Tongue (tissue), 2 donors: ENCODE measurements around the gene STX8. TPM values are rescaled to one million over a fixed set of nuclear protein-coding genes. Genes with fewer than 3 reads are reported as not detected.

Source experiments
- DNase-seq: peaks from one replicate; pipeline ENCODE4 v3.0.0-alpha.2; 2015
- total RNA-seq: library from RNA; depleted of rRNA; stranded (reverse); fragments of >200 nt; gene quantifications from one replicate; pipeline ENCODE4 v1.2.3, GENCODE V29; 2014

Gene STX8
- total RNA-seq, 1 donor from 2014 or later = 75.2 TPM

DNA sequence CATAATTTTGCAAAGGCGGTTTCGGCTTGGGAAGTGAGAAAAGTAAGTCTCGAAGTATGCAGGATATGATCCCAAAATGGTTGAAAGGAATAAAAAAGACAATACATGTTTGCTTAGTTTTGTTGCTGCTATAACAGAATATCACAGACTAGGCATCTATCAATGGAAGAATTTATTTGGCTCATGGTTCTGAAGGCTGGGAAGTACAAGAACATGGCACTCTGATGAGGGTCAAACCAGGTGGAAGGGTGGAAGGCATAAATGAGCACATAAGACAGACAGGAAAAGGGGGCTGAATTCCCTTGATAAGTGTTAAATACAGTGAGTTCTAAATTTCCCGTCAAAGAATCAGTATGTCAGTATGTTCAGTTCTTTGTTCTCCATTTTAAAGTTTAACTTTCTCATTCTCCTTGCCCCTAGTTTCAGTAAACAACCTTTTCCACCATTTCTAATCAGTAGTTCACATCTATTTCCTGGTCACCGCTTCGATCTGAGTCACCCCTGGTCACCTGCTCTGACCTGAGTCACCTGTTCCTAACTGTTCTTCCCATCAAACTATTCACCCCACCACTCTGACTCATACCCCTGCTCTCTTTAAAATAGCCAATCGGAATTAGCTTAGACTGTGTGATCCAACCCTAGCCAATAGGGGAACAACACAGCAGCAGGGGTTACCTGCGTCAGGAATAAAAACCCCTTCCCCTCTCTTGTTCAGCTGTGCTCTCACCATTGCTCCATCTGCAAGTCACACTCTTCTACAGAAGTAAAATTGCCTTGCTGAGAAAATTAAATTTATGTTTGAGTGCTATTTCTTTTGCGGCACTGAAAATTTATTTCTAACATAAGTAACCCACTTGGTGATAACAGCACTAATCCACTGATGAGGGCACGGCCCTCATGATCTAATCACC, 240.8 kb downstream of the STX8 start:
- no peak for DNase-seq

DNA sequence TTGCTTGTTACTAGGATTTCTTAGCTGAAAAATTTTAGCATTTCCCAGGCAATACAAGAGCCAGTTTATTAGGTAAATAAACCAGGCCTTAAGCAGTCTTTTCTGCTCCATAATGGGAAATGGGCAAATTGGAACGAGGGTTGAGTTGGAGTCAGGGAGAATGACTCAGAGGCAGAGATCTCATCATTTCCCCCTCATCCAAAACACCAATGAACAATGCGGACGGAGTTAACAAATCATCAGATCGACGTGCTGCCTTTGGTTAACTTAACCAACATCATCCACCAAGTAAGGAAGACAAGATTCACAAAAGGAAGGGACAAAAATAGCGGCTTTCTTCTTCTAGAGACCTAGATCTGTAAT, 243.5 kb downstream of the STX8 start:
- no peak for DNase-seq

DNA sequence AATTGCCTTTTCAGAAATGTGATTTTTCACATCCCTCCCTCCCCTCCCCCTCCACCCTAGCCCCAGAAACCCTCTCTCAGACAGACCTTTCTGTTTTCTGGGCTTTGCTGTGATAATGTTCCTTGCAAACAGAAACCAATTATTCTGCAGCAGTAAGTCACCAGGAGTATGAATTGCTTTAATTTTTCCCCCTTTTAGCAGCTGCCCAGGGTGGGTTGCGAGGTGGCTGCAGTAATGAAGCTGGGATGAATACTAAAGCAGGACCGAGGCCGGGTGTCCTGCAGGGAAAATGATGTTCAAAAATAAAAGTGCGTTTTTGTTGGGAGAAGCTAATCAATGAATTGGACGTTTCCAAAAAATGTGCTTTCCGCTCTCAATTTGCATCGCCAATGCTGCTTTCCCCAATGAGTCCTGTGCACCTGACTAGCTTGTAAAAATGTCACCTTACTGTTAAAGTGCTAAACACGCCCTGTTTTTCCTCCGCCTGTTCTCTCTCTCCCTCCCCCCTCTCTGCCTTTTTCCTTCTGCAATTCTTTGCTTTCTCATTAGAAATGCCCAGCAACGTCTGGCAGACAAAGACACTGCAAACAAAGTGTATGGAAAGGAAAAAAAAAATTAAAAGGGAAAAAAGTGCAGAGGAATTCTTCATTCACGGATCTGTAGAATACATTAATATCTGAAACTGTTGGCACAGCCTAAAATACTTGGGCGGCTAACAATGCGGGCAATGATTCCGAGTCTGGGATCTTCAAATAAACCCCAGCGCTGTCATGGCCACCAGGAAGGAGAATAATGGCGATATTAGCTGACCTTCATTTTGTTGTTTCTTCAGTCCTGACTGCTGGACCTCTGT, 244.1 kb downstream of the STX8 start:
- no peak for DNase-seq

DNA sequence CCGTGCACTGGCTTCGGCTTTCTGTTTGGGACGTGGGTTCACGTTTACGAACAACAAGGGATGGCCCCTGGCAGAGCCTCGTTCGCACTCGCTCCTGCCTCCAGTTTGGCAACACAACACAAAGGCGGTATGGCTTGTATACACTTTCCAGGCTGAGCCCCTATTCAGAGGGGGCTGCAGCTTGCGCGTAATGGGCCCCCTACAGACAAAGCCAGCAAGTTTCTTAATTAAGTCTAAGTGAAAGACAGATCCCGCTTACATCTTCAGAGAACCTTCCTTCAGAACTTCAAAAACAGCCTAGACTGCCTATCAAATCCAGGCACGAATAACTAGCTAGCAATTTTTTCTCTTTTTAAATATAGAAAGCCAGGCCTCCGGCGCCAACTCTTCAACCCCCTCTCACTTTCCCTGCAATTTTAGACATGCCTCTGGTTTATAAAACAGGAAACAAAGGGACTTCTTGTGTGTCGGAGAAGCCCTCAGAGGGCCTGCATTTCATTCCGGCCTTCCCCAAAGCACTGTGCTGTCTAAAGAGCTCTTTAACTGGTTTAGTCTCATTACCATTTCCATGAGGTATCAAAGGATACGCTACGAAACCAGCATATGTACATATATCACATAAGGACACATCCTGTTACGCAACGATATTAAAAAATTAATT, 244.9 kb downstream of the STX8 start:
- DNase-seq = peak; percentile 47

DNA sequence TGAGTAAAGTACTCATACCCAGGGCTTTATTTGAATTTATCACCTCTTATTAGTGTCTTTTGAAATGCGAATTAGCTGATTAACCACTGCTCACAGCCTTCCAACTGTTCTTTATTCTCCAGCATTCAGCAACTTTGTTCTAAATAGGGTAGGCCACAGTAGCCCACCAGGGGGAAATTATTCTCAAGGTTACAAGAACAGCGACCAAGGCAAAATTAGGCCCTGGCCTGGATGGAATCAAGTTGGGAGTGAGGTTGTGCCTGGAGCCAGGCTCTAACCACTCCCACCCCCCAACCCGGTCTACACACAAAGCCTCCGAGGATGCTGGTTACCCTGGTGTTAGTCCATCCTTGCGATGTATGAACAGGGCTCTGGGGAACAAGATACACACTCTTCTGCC, 245.5 kb downstream of the STX8 start:
- no peak for DNase-seq

DNA sequence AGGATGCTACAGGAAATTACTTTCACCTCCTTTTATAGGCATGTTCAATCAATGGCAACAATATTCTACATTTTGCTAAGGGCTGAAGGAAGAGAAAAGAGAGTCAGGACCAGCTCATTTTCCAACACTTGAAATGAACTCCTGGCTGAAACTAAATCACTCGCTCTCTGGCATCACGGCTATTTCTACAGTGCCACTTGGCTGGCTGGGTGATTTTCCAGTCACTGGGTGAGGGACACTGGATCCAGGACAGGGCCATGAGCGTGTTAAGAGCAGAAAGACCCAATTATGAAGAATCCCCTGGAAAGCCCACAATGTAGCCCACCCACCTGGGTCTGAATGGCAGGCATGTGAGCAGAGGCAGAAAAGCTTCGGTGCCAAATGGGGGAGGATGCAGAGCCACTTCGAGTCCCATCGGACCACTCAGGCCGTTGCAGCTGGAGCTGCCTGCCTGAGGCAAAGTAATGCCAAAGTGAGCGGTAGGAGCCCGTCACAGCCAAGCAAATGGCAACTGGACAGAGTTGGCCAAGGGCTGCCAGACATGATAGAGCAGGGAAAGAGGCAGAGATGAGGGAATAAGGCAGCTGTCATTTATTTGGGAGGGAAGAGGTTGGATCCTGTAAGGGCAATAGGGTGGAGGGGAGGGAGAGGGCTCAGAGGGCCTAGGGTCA, 246.2 kb downstream of the STX8 start:
- no peak for DNase-seq

DNA sequence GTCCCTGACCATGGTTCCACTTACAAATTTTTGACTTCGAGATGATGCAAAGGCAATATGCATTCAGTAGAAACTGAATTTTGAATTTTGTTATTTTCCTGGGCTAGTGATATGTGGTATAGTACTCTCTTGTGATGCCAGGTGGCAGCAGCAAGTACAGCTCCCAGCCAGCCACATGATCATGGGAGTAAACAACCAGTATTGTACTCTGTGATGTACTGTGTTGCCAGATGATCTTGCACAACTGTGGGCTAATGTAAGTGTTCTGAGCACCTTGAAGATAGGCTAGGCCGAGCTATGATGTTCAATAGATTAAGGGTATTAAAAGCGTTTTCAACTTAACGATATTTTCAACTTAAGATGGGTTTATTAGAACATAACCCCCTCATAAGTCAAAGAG, 250.8 kb downstream of the STX8 start:
- no peak for DNase-seq

DNA sequence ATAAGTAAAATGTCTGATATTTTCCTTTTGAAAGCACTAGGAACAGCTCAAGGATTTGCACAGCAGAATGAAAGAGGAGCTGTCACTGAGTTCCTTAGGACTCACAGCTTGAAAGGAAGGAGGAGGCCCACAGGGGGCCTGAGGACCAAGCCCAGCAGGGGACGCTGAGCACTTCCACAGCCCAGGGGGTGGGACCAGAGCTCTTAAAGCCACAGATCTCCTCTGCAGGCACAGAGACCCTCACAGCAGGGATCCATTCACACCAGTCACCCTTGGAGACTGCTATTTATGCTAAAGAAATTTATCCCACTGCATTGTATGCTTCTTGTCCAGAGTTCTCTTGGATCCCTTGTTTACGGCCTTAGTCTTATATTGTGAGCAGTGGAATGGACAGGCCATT, 253.3 kb downstream of the STX8 start:
- no peak for DNase-seq

DNA sequence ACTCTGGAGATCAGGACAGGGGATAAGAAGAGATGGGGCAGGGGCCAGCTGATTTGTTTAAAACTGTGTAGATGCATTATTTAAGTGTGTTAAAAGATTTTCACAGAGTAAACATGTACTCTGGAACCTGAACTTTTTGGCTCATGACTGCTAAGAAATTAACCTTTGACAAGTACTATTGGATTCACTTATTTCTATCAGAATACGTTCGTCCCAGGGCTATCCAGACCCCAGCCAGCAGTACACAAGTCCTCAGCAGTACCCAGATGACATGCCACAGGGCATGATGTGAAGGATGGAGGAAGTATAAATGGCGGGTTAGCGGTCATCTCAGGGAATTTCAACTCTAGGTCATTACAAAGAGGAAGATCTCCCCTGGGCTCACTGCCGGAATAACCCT, 253.7 kb downstream of the STX8 start:
- DNase-seq = no peak

DNA sequence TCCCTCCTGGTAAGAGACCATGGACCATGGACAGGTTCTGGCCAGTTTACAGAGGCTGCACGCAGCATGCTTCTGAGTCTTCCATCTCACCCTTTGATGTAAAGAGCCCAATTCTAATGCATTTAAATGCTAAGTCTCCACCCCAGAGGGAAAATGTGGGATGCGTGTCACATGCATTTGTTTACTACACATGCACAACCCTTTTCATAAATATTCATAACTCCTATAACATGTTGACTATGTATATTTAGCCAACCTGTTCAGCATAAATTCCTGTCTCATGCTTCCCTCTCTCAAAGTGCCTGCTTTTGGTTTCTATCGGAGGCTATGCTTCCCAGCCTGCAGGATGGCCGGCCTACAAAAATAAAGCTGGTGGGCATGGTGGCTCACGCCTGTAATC, 260.3 kb downstream of the STX8 start:
- no peak for DNase-seq

DNA sequence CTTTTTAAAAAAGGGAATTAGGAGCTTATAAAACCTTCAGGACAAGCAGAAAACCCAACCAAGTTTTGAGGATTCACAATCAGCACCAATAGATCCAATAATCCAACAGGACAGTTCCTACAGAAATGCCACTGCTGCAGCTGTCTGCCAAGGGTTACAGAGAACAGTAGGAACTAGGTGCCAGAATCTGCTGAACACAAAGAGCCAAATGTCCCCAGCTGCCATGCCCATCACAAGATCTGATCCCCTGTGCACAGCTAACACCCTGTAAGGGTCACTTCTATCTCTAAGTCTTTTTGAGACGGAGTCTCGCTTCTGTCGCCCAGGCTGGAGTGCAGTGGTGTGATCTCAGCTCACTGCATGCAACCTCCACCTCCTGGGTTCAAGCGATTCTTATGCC, 262.3 kb downstream of the STX8 start:
- DNase-seq = peak; percentile 78

DNA sequence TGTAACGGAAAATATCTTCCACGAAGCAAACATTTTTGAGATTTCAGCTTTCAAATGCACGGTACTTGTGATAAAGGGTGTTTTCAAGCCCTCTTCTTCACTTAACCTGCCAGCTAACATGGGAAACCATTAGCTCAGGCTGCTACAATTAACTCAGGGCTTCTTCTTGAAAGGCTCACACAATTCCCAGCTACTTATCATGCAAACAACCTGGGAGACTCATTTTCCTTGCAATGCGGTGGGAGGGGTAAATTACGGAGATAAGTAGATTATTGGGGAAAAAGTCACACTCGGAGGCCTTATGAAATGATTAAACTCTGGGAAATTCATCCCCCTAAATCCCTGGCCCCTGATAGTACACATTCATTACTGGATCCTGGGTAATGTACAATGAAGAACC, 266.4 kb downstream of the STX8 start:
- no peak for DNase-seq

DNA sequence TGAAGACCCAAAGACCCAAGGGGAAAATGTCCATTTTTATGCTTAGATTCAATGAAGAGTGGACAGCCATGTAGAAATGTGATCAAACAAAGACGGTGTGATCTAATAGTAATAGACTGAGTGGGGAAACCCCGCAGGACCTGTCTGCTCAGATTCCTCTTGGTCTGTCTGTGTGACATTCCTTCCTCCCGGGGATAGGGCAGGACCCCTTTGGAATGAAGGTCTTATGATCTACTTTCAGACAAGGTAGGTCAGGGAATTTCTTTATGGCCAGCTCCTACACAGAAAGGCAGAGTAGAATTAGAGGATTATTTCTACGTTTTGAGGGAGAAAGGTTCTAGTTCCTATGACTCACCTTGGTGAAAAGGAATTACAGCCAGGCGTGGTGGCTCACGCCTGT, 267.6 kb downstream of the STX8 start:
- DNase-seq = no peak

DNA sequence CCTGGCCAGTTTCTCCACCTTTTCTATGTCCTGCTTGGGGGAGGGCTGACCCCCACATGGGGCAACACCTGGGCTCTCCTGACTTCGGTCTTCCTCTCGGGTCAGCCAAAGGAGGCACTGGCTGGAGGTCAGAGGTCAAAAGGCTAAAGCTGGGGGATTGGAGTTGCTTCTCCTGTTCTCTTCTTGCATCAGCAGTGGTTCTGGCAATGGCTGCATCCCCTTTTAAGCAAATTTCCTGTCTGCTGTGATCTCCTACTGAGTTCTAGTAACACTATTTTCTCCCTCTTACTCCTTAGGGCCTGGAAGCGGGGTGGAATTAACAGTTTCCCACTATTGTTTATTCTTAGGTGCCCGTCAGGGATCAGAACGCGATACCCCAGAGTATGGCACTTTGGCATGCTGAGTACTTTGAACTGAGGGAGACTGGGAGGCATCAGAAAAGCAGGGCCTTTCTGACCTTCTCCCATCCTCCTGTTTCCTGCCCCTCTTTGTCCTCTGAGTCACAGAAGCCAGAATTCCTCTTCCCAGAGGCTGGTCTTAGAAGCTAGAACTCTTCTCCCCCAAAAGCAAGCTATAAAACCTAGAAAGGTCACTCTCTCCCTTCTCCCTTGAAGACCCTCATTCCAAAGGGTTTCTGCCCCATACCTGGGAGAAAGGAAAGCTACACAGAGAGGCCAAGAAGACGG, 268.2 kb downstream of the STX8 start:
- no peak for DNase-seq

DNA sequence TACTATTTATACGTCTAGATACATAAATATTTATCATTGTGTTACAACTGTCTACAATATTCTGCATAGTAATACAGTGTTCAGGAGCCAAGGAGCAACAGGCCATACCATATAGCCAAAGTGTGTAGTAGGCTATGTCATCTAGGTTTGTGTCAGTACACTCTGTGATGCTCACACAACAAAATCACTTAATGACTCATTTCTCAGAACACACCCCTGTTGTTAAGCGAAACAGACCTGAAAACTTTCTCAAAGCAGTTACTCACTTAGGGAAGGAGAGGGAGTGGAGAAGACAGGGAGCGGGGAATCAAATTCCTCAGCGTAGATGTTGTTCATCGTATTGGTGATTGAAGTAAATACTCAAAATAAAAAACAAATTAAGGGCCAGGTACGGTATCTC, 269.5 kb downstream of the STX8 start:
- no peak for DNase-seq

DNA sequence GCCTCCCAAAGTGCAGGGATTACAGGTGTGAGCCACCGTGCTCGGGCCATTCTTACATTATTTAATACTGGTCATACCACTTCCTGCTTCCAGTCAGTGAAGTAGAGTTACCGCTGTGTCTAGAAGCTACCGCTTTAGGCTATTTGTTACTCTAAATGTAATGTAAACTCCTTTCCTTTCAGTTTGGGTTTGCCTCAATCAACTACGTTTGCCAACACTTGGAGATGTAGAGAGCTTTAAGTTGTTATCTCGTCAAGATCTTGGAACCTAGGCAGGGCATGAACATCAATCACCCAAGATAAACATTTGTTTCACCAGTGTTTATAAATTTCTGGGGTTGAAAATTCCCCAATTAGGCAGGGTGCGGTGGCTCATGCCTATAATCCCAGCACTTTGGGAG, 275.9 kb downstream of the STX8 start:
- DNase-seq = no peak

DNA sequence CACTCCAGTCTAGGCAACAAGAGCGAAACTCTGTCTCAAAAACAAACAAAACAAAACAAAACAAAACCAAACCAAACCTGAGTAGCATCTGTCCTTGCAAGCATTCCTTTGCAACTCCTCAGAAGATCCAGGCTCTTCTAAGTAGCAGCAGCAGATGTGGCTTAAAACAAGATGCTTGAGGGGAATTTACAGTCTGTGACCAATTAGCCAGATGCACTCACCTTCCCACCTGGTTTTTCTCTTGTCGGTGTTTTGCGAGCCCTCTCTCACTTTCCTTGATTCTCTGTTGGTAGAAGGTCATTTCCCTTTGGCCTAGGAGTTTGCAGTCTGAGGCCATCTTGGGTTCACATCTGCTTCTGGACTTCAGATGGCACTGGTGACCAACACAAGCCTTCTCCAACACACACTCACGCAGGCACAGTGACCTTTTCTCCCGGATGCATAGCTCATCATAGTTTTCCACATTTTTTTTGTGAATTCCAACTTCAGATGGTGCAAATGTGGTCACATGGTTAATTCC, 276.8 kb downstream of the STX8 start:
- no peak for DNase-seq

DNA sequence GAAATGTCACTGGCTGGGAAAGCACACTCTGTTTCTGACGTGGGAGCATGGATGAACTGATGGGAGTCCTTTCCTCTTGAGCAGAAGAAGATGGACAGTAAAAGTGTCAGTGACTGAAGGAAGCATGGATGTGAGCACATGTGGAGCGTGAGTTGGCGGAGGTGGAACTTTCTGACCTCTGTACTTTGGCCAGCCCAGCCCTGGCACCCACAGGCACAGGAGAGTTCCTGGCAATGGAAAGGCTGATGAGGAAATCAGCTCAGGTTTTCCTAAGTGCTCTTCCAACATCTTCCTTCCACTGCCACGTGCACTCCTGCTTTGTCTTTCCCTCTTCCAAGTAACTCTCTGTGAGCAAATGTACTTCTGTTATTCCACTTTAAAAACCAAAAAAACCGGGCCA, 277.5 kb downstream of the STX8 start:
- DNase-seq = no peak

DNA sequence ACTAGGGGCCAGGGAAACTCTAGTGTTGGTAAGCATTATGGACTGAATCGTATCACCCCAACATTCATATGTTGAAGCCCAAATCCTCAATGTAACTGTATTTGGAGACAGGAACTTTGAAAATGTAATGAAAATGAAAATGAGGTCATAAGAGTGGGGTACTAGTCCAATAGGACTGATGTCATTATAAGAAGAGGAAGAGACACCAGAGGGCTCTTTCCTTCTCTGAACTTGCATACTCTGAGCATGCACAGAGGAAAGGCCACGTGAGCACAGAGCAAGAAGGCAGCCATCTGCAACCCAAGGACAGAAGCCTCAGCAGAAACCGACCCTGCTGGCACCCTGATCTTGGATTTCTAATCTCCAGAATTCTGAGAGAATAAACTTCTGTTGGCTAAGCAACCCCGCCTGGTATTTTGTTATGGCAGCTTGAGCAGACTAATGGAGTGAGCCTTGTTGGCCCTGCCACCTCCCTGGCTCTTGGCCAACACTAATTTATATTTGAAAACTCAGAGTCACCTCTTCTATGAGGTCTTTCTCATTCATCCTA, 280.9 kb downstream of the STX8 start:
- no peak for DNase-seq

DNA sequence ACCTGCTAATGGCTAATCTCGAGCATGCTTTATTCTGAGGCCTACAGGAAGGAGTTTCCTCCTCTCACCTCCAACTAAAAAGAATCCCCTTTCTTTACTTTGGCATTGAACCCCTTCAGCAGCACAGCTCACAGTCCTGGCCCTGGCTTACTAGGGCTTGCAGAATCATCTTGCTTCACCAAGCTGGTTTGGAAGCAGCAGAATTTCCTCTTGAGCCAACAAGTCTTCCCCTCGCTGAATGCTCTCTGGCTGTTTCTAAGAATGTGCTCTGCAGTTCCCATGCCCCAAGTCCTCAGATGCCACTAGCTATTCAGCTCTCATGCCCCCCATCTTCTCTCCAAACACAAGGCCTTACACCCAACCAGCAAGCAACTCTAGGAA, 283.1 kb downstream of the STX8 start:
- DNase-seq = no peak

DNA sequence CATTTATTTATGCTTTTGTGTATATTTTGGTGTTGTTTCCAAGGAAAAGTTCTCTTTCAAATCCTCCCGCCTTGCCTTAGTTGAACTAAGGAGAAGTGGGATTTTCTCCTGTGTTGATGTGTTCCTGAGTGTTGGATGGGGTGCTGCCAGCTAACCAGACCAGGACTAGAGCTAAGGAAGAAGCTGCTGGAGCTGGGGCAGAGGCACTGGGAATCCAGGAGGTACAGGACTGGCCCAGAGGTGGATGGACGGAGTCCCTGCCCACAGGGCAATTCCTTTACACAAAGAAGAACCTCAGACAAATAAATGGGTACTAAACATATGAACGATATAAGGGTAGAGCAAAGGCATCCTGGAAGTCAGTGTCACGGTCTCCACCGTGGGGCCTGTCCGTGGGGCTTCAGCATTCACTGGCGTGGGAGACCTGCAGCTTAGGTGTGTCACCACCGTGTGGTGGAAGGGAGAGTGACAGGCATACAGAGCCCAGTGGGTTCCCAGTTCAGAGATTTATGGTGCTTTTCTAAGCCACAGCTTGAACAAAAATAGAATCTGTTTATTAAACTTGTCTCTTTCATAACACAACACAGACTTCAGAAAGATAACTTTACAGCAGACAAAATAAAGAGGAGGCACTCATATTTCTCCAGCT, 283.6 kb downstream of the STX8 start:
- DNase-seq = peak; percentile 52
